Fibroblast of pulmonary artery (primary cell): ENCODE data around the gene RFC3.

ENCODE experiments used
- DNase-seq: peaks from one replicate; pipeline ENCODE4 v3.0.0-alpha.2; 2010; ENCODE audit warnings: low read depth
- H3K4me3 ChIP-seq: replicated peaks from 2 replicates; pipeline ENCODE4 v1.5.1; 2011; ENCODE audit warnings: low read depth, mild to moderate bottlenecking, control low read depth, low read length, moderate library complexity
- CTCF ChIP-seq: IDR thresholded peaks from 2 replicates; pipeline ENCODE4 v1.5.1; 2011; ENCODE audit warnings: mild to moderate bottlenecking, control low read depth, low read length, inconsistent platforms; ENCODE audit errors: missing control alignments

Gene RFC3

GRCh38 chr13:33884531-33885220 is 66.7 kb downstream of the RFC3 start:
- no peak for DNase-seq
- TF ChIP-seq CTCF: no peak

More at GRCh38 chr13:33884531-33885220, 66.7 kb downstream of the RFC3 start:
- H3K4me3 ChIP-seq: no peak overlapping the region
